AG08396 (cell line): ENCODE data around the gene TSPAN9.

Experiments used
- DNase-seq: peaks from one replicate; pipeline ENCODE4 v3.0.0; 2012; ENCODE audit warnings: low spot score, mixed read lengths

TSPAN9 gene

DNA sequence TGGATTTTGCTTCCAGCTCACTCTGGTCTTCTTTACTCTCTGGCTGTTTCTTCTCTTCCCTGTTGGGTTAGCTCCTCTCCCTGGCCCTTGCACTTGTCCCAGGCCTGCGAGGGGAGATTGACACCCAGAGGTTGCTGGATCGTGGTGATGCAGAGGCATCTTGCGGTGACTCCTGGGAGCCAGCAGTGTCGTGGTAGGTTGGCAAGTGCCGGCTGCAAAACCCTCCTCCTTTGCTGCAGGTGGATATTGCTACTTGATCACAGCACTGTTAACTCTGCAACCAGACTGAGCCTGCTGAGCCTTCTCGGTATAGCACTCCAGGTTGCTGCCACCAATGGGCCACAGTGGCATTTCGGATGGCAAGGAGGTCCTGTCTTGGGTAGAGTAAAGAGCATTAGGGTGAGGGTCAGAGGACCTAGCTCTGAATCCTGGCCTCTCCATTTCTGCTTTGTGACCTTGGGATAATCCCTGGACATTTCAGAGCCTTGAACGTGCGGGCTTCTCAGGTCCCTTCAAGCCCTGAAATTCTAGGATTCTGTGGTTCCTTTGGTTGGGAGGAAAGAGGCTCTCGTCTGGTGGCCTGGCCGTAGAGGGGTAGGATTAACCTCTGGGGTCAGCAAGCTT is 87.4 kb downstream of the TSPAN9 start:
- DNase-seq = no peak

DNA sequence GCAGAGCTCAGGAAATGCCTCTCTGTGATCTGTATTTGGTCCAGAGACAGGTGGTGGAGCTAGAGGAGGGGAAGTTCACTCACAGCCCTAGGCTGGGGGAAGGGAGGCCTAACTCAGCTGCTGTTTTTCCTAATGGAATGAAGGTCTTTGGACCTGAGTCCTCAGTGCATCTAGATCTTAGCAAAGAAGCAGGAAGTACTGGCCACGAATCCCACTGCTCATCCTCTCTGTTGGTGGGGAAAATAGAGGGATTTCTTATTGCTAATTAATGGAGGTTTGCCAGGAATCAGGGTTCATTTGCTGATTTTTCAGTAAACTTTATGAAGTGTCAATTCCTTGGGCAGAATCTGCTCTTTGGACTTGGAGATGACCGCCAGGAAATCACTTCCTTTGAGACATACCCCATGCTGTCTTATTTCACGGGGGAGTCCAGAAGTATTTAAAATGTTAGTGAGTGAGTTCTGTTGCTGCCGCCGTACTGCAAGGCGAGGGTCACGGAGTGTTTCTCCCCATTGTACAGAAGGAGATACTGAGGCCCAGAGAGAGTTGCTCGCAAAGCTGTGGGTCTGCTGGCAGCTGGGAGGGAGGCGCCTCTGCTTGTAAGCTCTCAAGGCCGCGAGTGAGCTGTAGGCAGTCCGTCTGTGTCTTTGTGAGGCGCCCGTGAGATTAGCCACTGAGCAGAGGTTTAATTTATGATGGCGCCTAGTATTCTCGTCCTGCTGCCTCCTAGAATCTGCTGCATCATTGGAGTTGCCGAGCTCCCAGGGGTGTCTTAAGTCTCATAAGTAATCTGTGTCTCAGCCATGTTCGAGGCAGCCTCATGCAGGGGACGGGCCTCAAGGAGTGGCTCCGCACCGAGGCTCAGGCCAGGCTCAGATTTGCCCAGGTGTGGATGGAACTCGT is 88.2 kb downstream of the TSPAN9 start:
- no peak for DNase-seq

DNA sequence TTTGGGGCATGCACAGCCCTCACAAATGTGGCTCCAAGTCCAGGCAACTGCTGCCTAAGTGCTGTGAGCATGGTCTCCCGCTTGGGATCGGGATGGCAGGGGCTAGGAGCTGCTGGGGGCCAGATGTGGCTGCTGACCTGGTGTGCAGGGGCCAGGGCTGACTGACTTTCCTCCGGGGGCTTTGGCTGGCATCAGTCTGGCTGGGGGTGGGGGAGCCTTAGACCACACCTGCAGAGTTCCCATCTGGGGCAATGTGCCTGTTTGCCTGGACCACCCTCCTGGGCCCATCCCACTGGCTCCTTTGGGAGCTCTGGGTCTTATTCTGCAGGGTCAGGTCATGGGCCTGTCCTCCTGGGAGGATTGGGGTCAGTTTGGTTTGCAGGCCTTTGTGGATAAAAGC is 90.5 kb downstream of the TSPAN9 start:
- no peak for DNase-seq

DNA sequence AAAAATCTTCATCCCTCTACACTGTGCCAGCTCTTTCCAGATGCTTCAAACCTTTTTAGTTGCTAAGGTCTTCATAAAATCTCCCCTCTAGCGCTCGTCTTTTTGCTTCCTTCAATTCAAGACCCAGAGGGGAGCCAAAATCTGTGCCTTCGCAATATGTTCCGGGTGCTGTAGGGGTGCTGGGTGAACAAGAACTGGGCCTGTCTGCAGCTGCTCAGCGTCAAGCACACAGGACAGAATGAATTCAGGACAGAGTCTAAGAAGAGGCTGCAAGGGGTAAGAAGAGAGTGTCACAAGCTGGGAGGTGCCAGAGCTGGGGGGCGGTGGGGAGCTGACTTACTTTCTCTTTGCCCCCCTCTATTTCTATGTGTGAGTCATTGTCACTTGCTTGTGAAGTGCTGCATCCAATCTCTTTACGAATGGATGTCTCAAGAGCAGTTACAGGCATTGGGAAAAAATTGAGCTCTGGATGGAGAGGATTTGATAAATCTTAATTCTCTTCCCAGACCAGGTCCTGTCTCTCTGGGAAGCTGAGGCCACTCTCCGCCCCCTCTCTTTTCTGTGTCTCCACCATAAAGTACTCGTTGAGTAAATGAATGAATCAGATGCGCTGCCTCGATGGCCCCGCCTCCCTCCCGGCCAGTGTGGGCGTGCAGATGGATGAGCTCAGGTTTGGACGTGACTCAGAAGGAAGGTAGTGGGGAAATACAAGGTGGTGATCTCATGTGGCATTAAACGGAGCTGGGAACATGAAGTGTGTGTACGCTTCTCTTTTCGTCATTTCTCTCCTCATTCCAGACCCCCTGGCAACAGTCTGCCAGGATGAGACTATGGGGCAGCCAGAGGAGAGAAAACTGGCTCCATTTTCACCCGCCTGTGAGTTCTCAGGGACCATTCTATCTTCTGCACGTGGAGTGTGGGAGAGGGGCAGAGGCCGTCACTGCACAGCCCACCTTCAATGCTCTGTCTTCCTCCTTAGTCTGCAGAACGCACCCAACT is 91.3 kb downstream of the TSPAN9 start:
- DNase-seq = peak; percentile 81

- peak; percentile 82 for DNase-seq
These were observed 93.4 kb downstream of the TSPAN9 start for GRCh38 chr12:3170423-3171194.

- no peak for DNase-seq
These were observed 94.0 kb downstream of the TSPAN9 start for GRCh38 chr12:3171195-3171591.

- no peak for DNase-seq
These were observed 95.2 kb downstream of the TSPAN9 start for GRCh38 chr12:3172124-3173007.

DNA sequence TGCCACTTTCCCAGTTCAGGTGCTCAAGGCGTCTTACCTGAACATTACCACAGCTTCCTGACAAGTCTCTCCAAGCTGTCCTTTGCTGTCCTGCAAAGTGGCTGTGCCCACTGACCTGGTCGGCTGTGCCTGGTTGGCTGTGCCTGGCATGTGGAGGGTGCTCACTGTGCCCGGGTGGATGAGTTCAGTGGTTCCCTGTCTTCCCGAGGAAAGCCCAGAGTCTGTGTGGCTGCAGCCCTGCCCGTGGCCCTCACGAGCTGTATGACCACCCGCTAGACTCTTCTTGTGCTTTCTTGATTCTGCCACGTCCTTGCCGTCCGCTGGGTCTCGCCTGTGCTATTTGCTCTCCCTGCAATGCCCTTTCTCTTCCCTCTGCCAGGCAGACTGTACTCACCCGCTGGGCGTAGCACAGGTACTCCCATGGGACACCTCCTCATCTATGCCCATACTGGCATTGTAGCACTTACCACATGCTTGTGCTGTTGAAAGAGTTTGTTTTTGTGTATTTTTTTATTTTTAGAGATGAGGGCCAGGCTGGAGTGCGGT is 95.9 kb downstream of the TSPAN9 start:
- no peak for DNase-seq

DNA sequence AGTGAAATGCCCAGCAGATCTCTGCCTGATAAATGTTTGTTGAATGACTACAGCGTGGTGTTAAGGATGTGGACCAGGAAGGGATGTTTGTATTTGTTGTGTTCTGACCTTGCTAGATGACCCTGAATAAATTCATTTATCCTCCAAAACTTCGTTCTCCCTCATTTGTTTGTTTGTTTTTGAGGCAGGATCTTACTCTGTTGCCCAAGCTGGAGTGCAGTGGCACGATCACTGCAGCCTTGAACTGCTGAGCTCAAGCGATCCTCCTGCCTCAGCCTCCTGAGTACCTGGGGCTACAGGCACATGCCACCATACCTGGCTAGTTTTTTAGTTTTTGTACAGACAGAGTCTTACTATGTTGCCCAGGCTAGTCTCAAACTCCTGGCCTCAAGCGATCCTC is 96.7 kb downstream of the TSPAN9 start:
- no peak for DNase-seq

DNA sequence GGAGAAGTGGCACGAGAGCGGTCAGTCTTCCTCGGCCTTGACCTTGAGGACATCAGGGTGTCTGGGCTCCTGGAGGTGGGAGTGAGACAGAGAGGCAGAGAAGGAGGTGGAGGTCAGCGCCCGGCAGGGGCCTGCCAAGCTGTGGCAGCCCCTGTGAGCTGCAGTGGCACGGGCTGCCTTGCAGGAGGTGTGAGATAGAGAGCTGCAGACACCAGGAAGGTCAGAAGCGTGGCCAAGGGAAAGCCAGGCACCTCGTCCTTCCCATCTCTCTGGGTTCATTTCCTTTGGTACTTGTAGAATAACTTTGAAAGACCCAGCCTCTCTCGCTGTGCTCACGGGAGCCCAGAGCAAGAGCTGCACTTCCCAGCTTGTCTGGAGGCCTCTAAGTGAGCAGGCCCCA is 98.1 kb downstream of the TSPAN9 start:
- DNase-seq = no peak

- no peak for DNase-seq
These were observed 99.6 kb downstream of the TSPAN9 start for GRCh38 chr12:3176754-3177153.

GRCh38 chr12:3177778-3178425 is 100.7 kb downstream of the TSPAN9 start:
- DNase-seq = no peak

GRCh38 chr12:3178671-3179313 is 101.6 kb downstream of the TSPAN9 start:
- DNase-seq = no peak

DNA sequence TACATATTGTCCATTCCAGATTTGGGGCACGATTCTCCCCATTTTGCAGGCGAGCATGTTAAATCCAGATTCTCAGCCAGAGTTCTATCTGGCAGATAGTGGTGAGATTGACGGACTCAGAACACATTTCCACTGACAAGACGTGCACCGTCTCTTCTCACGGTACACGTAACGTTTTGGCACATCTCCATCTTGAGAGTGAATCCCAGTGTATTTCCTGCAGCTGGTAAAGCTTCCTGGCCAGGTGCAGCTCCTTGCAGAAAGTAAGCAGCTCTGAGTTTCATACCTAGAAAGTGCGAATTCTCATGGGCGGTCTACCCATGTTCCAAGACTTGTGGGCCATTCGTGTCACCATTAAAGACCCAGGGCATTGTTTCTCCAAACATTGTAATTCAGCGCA is 102.6 kb downstream of the TSPAN9 start:
- no peak for DNase-seq

- no peak for DNase-seq
These were observed 105.2 kb downstream of the TSPAN9 start for GRCh38 chr12:3182426-3182825.

DNA sequence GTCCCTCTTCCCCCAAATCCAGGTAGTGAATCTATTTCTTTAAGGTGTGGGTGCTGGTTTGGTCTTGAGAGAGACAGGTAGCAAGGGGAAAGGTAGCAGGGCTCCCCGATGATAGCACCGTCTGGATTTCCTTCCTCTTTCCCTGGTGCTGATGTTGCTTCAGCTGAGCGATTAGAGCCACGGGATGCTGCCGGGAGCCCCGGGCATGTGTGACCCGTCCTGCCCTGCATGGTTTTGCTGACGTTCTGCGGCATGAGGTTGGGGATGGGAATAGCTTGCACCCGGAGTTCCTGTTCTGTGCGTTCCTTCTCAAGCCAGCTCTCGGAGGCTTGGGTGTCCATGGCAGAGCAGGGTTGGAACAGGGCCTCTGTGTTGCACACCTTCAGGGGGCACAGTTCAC is 107.3 kb downstream of the TSPAN9 start:
- DNase-seq = no peak

DNA sequence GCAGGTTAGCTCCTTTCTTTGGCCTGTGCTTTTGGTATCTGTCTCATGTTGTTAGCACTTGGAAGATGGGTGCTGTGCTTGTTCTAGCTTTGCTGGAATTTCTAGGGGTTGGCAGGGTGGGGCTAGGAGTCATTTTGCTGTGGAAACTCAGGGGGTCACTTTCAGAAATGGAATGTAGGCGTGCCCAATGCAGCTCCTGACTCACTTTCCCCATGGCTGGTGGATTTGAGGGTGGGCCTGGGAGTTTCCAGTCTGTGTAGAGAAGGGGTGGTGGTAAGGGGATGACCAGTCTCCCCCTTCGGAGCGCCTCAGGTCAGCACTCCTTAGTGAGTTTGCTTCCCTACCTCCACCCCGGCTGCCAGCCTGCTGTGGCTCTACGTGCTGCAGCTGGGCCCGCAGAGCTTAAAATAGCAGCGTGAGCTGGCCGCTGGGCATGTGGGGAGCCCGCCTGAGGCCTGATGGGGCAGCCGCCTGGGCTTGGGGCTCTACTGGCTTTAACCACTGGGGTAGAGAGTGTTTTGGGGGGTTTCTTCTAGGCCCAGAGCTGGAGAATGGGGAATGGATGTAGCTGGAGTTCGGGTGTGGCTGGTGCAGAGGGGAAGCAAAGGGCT is 108.2 kb downstream of the TSPAN9 start:
- DNase-seq = no peak

GRCh38 chr12:3186546-3187215 is 109.5 kb downstream of the TSPAN9 start:
- no peak for DNase-seq
